Stimulated activated CD8-positive, alpha-beta memory T cell treated with anti-CD3 and anti-CD28 coated beads, Interleukin-2, amount 100 ng/mL, for 48 hours (primary cell): ENCODE results near the gene SLC16A8.
A peak's percentile ranks its signal among the peaks of the same experiment; 100 is the strongest.
"Not testable (repeated sequence)": the region's sequence is repeated elsewhere in the genome, so short reads cannot be mapped to it uniquely, and the experiment has no call there.

Source experiments
- DNase-seq, 2 donors: peaks; one replicate each; pipeline ENCODE4 v3.0.0-alpha.2; 2020; ENCODE audit warnings: low read depth in 2 of 2

Gene SLC16A8

DNA sequence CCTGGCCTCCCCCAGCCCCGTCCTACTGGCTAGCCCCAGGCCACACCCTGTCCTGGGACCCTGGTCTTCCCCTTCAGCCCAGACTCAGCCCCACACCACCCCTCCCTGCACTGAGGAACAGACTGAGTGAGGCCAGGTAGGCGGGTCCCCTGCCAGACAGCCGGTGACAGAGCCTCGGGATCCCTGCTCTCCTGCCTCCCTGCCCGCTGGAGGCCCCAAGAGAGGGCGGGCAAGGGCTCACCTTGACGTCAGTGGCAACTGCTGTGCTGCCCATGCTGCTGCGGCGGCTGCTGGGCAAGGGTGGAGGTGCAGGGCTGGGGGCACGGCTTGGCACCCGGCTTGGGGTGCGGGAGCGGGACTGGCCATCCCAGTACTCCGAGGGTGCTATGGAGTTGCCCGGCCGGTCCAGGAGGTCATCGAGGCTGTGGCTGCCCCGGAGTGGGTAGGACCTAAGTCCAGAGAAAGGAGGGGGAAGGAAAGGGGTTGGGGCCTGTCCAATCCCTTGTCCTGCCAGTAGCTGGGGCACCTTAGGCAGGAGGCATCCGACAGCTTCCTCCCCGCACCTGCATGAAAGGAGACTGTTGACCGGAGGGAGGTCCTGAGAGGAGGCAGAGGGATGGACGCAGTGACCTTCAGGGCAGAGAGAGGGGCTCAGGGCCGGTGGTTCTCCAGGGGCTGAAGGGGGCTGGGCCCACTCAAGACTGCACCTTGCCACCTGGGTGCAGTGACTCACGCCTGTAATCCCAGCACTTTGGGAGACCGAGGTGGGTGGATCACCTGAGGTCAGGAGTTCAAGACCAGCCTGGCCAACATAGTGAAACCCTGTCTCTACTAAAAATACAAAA lies 2.2 kb upstream of the SLC16A8 start:
- no peak for DNase-seq

- DNase-seq, result no peak
These were observed 1.5 kb upstream of the SLC16A8 start for GRCh38 chr22:38085501-38085900.

DNA sequence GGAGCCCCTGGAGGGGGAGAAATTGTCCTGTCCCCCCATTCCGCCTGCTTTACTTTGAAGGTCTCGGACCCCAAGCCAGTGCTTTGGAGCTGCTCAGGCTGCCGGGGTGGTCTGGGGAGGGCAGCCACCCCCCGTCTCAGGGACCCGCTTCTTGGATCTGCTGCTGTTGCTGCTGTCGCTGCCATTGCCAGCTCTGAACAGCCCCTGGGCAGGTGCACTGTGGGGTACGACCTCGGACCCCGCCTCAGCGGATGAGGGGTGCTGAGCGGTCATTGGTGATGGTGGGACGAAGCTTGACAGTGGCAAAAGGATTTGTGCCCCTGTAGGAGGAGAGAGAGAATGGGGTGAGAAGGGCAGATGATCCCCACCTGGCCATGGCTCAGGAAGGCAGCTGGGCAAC lies 1.1 kb upstream of the SLC16A8 start:
- DNase-seq, result no peak

DNA sequence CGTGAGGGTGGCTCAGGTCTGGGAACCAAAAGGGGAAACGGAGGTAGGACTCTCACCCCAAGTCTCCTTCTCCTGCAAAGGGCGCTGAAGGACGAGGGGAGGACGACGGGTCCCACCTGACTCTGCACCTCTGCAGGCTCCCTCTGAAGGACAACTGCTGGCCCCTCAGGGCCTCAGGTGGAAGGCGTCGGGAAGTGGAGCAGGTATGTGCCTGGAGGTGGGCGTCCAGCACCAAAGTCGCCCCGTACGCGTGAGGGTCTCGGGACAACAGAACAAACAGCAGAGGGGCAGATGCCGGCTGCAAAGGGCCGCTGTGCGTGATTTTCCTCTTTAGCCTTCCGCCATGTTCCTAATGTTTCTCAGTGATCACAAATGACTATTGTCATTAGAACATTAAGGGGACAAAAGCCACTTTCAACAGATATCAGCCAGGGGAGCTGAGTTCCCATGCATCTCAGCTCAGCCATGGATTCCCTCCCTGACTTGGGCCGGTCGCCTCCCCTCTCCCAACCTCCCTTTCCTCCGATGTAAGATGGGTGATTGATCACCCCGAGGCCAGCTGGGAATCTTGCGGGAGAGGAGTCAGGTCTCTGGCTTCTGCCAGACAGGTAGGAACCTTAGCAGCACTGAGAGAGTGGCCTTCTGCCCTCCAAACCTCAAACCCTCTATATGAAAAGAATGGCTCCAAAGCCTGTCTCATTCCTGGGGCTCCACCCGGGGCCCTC lies 836 bp downstream of the SLC16A8 start:
- no peak for DNase-seq

- DNase-seq, result peak in 1 of 2 donors; percentile 9
These were observed 1.8 kb downstream of the SLC16A8 start for GRCh38 chr22:38081941-38082828.

DNA sequence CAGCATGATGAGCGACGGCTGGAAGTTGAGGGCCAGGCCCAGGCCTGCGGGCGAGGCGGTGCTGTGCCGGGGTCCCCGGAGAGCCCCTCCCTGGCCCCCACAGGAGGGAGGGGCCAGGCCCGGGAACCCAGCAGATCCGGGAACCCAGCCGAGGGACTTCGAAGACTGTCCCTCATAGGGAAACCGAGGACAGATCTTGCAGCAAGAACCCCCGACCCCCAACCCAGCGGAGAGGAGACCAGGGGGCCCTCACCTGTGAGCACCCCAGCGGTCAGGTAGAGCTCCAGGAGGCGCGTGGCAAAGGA lies 2.4 kb downstream of the SLC16A8 start:
- DNase-seq, result no peak

GRCh38 chr22:38080850-38081635 lies 2.9 kb downstream of the SLC16A8 start:
- DNase-seq, result no peak

GRCh38 chr22:38080474-38080849 lies 3.5 kb downstream of the SLC16A8 start:
- DNase-seq, result no peak

DNA sequence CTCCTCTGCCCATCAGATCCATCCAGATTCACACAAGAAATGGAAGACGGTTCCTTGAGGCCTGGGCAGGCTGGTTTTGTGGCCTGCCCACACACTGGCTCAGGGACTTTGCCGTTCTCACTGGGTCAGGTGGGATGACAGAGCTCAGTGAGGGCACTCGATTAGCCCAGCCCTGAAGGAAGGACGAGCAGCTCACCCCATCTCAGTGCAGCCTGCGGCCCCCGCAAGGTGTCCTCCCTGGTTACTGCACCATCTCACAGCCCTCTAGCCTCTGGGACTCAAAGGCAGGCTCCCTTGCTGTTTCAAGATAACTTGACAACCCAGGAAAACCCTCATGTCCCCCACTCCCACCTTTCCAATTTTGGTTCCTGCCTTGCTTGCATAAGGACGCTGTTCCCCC lies 4.2 kb downstream of the SLC16A8 start:
- no peak for DNase-seq

DNA sequence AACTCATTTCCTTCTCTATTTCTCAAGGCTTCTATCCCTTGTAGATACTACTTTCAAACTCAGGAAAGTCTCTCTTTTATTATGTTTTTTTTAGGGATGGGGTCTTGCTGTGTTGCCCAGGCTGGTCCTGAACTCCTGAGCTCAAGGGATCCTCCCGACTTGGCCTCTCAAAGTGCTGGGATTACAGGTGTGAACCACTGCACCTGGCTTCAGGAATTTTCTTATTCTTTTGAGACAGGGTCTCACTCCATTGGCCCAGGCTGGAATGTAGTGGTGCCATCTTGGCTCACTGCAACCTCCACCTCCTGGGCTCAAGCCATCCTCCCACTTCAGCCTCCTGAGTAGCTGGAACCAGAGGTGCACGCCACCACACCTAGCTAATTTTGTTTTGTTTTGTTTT lies 4.8 kb downstream of the SLC16A8 start:
- not testable (repeated sequence) for DNase-seq

GRCh38 chr22:38078046-38078840 lies 5.7 kb downstream of the SLC16A8 start:
- DNase-seq, result no peak

DNA sequence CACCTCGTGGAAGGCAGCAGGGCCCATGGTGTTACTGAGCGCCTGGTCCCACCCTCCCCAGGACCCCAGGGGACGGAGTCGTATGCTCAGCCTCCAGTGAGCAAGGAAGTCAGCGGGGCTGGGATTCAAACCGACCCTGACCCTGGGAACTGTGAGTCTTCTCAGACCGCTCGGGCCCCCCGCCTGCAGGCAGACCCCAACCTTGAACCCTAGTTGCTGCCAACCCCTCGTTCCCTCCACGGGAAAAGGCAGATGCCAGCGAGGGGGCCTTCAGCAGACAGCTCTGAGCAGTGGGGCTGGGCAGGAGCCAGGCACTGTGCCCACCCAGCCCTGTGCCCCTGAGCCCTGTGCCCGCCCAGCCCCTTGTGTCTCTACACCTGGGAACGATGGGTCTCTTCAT lies 6.4 kb downstream of the SLC16A8 start:
- DNase-seq, result no peak

DNA sequence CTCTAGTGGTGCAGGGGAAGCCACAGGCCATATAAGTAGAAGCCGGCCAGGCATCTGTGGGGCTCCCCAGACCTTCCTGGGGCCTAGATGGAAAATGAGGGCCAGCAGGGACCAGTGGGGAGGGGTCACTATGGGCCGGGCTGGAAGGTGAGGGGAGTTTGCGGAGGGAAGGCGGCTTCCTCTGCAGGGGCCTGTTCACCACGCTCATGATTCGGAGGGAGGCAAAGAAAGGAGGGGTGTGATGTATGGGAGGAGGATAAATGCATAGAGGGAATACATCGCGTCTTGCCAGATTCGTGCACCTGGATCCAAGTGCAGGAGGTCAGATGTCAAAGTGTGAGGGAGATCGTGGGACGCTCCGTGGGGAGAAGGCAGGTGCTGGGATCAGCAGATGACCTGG lies 6.9 kb downstream of the SLC16A8 start:
- DNase-seq, result no peak

GRCh38 chr22:38075961-38076360 lies 8.0 kb downstream of the SLC16A8 start:
- DNase-seq, result no peak

- DNase-seq, result no peak
These were observed 8.7 kb downstream of the SLC16A8 start for GRCh38 chr22:38075105-38075825.

DNA sequence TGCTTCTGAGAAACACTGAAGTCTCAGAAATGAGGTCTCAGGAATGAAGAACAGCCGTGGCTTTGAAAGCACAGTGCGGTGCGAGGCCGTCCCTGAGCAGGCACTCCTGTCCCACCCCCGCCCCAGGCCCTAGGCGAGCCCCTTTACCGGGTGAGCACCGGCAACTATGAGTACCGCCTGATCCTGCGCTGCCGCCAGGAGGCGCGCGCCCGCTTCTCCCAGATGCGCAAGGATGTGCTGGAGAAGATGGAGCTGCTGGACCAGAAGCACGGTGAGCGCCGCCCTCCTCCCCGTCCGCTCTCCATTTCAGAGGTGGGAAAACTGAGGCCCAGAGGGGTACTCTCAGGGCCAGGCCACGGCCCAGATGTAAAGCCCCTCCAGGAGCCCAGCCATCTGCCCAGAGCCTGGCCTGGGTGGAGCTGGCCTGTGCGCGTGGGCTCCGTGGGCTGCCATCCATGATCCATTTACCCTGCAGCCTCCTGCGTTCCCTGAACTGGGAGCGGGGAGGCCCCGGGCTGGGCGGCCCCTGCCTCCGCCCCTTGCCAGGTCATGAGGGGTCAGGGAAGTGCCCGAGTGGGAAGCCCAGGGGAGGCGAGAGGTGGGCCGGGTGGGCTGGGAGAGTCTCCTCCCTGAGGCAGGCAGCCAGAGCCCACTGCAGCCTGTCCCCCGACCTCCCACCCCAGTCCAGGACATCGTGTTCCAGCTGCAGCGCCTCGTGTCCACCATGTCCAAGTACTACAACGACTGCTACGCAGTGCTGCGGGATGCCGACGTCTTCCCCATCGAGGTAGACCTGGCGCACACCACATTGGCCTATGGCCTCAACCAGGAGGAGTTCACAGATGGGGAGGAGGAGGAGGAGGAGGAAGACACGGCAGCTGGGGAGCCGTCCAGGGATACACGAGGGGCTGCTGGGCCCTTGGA lies 9.5 kb downstream of the SLC16A8 start:
- no peak for DNase-seq

DNA sequence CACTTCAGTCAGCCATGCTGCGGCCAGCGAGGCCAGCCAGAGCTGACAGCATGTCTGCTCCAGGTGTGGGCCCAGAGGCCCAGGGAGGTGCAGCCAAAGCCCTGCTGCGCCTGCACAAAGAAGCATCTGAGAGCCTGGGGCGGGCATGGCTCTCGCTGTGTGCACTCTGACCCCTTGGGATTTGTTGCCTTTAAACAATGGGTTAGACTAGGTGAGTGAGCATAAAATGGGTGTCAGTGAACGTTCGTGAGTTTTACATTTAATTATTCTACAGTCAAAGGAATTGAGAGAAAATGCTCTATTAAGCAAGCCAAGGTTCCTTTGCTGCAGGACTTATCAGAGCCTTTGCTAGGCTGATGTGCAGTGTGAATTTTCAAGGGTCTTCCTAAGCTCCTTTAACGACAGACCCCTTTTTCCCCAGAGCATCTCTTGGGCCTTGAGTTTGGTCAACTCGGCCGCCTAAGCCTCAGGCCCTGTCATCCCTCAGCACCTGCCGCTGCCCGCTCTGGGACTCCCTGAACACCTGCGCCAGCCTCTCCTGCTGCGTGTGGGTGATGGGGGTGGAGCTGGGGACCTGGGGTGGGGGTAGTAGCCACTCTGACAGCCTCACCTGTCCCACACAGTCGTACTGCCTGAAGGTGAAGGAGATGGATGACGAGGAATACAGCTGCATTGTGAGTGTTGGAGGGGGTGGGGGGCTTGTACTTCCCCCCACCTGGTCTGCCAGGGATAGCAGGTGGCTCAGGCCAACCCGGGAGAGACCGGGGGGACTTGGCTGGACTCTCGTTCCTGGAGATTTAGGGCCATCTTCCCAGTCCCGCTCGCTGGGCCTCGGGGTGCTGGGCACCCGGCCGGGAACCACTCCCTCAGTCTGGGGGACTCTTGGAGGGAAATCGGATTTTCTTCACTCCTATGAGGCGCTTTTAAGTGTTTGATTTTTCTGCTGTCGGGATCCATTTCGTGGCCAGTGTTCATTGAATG lies 10.5 kb downstream of the SLC16A8 start:
- DNase-seq, result no peak
